ENCODE measurements around the gene ZNF599.

Gene ZNF599

DNA sequence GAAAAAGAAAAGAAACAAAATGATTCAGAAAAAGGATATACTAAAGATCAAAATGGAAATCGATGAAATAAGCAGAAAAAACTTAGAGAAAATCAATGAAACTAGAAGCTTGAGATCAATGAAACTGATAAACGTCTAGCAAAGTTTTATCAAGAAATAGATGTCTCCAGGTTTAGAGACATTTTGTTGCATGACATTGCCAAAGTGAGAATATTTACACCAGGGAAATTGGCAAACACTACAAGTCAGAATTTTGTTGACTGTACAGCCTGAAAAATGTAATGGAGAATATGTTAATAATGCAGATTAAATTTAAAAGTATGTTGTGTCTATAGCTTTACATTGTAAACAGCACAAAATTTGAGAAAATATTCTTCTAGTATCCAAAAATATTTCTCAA lies 5.3 kb upstream of the ZNF599 start:
- DNase-seq (ENCODE audit: insufficient read length, low spot score) (no peak), FAIRE-seq (no peak)
- no peak for TF ChIP-seq POLR2A (IDR thresholded peaks at IDR 0.05; ENCODE audit: low read depth, low read length)

- no peak for FAIRE-seq
- TF ChIP-seq POLR2A (IDR thresholded peaks at IDR 0.05; ENCODE audit: low read depth, low read length), result no peak
- no peak for DNase-seq (ENCODE audit: insufficient read length, low spot score)
Observed at GRCh38 chr19:34774857-34775256, 1.8 kb upstream of the ZNF599 start.

DNA sequence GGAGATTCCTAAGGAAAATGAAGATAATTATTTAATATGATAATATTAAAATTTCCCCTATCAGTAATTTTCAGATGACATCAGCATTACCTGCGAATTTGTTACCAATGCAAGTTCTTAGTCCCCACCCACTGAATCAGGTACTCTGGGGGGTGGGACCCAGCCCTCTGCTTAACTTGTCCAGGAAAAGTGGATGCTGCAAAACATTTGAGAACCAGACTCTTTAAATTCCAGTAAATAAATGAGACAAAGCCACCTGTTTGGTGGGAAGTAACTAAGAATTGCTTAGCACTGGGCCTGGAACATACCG lies 495 bp upstream of the ZNF599 start:
- FAIRE-seq (no peak), DNase-seq (ENCODE audit: insufficient read length, low spot score) (no peak)
- no peak for TF ChIP-seq POLR2A (IDR thresholded peaks at IDR 0.05; ENCODE audit: low read depth, low read length)

DNA sequence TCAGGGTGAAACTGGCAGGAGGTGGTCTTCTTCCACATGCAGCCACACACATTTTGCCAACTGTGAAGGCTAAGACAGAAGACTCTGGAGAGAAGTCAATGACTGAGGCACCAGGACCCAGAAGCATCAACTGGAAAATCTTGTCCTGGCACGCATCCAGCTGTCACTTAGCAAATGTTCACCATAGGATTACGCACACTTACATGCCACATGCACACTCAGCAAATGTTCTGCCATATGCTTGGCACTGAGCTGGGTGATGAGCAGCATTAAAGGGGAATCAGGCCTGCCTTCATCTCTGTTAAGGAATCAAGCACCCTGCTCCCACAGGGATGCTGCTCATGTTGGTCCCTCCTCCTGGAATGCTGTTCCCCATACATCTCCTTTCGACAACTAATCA lies 5.1 kb downstream of the ZNF599 start:
- no peak for DNase-seq (ENCODE audit: insufficient read length, low spot score)
- no peak for FAIRE-seq
- no peak for TF ChIP-seq POLR2A (IDR thresholded peaks at IDR 0.05; ENCODE audit: low read depth, low read length)

DNA sequence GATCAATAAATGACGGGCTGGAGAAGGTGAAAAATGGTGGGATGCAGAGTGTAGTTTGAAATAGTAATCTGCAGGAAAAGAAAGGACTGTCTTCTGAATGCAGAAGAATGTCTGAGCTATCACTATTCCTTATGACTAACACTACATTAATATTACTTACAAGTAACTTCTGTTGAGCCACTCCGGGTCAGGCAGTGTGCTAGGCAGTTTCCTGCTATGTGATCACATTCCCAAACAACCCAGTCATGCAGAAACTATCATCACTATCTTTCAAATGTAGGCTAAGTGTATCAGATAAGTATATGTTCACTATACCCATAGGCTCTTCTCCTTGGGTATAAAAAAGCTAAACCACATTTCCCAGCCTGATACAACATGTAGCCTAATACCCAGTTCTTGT lies 6.6 kb downstream of the ZNF599 start:
- no peak for TF ChIP-seq POLR2A (IDR thresholded peaks at IDR 0.05; ENCODE audit: low read depth, low read length)
- DNase-seq (ENCODE audit: insufficient read length, low spot score), result no peak
- no peak for FAIRE-seq

DNA sequence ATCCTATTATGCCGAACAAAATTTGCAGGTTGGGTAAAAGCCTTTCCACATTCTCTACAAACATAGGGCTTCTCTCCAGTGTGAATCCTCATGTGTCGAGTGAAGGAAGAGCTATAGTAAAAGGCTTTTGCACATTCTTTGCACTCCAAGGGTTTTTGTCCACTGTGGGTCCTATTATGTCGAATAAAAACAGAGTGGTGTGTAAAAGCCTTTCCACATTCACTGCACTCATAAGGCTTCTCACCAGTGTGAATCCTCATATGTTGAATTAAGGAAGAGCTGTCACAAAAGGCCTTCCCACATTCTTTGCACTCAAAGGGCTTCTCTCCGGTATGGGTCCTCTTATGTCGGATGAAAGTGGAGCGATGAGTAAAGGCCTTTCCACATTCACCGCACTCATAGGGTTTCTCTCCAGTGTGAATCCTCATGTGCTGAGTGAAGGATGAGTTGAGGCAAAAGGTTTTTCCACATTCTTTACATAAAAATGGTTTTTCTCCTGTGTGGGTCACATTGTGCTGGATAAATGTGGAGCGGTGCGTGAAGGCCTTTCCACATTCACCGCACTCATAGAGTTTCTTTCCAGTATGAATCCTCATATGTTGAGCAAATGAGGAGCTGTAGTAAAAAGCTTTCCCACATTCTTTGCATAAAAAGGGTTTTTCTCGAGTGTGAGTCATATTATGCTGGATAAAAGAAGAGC lies 13.6 kb downstream of the ZNF599 start:
- DNase-seq (ENCODE audit: insufficient read length, low spot score), result no peak

DNA sequence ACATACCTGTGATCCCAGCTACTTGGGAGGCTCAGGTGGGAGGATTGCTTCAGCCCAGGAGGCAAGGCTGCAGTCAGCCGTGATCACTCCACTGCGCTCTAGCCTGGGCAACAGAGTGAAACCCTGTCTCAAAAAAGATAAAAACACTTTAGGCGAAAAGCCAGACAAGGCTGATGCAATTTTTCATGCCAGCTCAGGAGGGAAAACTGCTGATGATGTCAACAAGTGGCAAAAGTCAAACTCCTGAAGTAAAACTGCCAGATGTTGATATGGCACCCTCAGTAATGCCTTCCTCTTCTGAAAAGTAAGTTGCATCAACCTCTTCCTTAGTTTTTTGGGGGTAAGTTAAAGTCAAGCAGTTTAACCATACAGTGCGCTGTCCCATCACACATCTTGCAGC lies 15.6 kb downstream of the ZNF599 start:
- FAIRE-seq (no peak), DNase-seq (ENCODE audit: insufficient read length, low spot score) (no peak)
- no peak for TF ChIP-seq POLR2A (IDR thresholded peaks at IDR 0.05; ENCODE audit: low read depth, low read length)

More for the DNA sequence above, 13.6 kb downstream of the ZNF599 start:
- TF ChIP-seq POLR2A (IDR thresholded peaks at IDR 0.05; ENCODE audit: low read depth, low read length), result no peak
- no peak for FAIRE-seq

DNA sequence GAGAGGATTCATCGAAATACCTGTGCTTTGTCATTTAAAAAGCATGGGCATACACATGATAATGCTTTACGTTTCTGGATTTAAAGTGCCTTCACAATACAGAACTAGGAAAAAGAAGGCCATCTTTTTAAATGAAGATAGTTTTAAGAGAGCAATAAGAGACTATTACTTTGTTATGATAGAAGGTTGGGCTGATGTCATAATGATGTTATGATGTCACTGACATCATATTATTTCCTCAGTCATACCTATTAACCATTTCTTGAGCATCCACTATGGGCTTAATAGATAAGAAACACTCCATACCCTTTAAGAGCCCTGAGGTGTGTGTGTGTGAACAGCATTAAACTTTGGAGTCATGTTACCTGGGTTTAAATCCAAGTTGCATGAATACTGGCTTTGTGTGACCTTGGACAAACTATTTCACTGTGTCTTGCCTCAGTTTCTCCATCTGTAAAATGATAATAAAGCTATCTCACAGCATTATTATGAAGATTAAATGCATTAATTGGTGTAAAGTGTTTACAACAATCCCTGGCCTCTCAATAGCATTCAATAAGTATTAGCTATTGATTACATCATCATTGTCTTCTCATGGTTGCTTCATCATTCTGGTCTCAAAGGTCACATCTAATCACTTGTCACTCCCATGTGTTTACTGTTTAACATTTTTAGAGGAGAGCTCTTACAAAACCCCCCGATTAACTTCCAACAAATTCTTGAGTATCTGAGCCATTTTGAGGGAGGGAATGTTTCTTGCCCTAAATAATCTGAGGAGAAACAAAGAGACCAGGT lies 27.9 kb downstream of the ZNF599 start:
- no peak for FAIRE-seq
- no peak for DNase-seq (ENCODE audit: insufficient read length, low spot score)

DNA sequence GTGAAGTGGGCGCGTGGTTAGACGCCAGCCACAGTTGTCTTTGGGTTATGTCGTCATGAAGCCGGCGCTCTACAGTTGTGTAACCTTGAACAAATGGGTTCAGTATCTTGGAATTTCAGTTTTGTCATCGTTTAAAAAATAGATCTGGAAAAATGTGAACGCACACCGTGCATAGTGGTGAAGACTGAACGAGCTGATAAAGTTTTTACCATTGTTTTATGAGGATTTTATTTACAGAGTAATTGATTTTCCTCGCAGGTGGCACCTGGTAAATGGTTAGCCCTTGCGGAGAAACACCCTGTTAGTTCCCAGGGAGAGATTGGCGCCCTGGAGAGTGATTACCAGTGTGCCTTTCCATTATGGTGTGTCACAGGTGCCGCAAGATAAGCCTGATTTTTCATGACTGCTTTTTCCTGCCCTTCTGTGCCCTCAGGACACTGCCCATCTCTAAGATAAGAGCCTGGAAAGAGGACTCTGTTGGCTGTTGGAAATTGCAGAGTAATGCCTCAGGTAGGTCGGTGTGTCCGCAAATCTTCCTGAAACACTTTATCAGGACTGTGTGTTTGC lies 38.4 kb downstream of the ZNF599 start:
- TF ChIP-seq POLR2A (IDR thresholded peaks at IDR 0.05; ENCODE audit: low read depth, low read length), result no peak
- FAIRE-seq, result no peak
- no peak for DNase-seq (ENCODE audit: insufficient read length, low spot score)

More for the DNA sequence above, 27.9 kb downstream of the ZNF599 start:
- no peak for TF ChIP-seq POLR2A (IDR thresholded peaks at IDR 0.05; ENCODE audit: low read depth, low read length)

DNA sequence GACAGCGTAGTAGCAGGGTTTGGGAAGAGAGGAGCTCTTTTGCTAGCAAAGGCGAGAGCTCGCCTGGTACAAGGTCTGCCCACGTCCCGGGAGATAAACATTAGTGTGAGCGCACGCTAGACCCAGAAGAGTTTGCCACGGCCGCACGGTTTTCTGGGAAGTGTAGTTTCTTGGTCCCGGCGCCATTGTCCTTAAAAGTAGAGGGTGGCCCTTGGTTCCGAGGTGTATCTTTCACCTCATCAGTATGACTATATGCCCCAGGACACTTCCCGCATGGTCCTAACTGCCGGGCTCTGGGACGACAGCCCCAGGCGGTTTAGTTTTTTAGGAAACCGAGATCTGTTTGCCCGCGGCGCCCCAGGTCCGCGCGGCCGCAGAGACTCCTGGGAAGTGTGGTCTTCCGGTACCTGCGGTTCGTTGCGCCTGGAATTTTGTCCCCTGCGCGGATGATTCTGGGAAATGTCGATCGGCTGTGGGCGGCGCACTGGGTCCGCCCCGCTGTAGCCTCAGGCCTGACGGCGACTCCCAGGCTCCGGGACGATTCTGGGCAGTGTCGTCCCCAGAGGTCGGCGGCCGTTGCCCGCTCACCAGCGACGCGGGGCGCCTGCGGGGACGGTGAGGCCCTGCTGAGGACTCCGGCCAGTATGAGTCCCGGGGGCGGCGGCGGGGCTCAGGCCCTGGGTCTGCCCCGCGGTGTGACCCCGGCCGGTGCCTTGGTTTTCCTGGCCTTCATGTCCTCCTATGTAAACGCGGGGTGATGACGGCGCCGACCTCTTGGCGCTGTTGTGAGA lies 39.1 kb downstream of the ZNF599 start, which contains the start of gene ZNF181:
Gene ZNF181, plus strand, starts transcription at position 498 of the 791 bp plus-strand sequence. CDS start 795 bp downstream, outside the sequence.
- FAIRE-seq, result no peak
- TF ChIP-seq POLR2A (IDR thresholded peaks at IDR 0.05; ENCODE audit: low read depth, low read length), result peak; percentile 81
- peak; percentile 75 for DNase-seq (ENCODE audit: insufficient read length, low spot score)

GRCh38 chr19:34733266-34733745 lies 39.7 kb downstream of the ZNF599 start:
- FAIRE-seq, result no peak

DNA sequence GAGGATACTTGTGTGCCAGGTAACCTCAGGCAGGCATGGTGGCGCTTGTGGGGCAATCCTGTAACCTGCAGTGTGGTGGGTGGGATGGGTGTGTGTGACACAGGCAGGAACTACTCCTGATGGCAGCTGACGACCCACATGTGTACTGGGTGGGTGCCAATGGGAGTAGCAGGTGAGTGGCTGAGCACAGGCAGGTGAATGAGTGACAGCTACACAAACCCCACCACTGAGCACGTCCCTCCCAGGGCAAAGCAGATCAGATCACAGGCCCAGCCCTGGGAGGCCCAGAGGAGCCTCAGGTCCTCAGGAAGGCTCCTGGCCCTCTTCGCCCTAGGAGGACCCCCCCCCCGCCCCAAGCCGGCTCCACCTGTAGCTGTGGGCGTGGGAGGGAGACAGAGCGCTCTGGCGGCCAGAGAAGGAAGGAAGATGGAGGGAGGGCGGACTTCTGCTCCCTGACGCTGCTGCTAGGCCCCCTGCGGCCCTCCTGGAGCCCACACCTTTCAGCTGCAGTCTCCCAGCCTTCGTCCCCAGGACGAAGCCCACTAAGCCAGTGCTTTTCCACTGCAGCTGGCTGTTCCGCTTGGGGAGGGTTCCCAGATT lies 40.3 kb downstream of the ZNF599 start:
- DNase-seq (ENCODE audit: insufficient read length, low spot score) (no peak), FAIRE-seq (no peak)
- TF ChIP-seq POLR2A (IDR thresholded peaks at IDR 0.05; ENCODE audit: low read depth, low read length), result no peak

More at GRCh38 chr19:34733266-34733745, 39.7 kb downstream of the ZNF599 start:
- DNase-seq (ENCODE audit: insufficient read length, low spot score), result no peak
- no peak for TF ChIP-seq POLR2A (IDR thresholded peaks at IDR 0.05; ENCODE audit: low read depth, low read length)

- TF ChIP-seq POLR2A (IDR thresholded peaks at IDR 0.05; ENCODE audit: low read depth, low read length), result no peak
- FAIRE-seq (no peak), DNase-seq (ENCODE audit: insufficient read length, low spot score) (no peak)
Observed at GRCh38 chr19:34731964-34732363, 41.1 kb downstream of the ZNF599 start.

Measured in H54 (cell line).